SK-N-SH (cell line): ENCODE data around the gene PLA2G4C. TPM values are rescaled to one million over a fixed set of nuclear protein-coding genes. Genes with fewer than 3 reads are reported as not detected.

Experiments
- CTCF ChIA-PET: fragments of 300-600, 350-600 bp; formaldehyde crosslinking; extraction: SDS; loops from one replicate; lab custom pipeline; 2021; lab: Yijun Ruan, JAX
- POLR2A ChIA-PET: fragments of 350-600 bp; sonication (Branson Sonifier 250); formaldehyde crosslinking; extraction: SDS; loops from one replicate; lab custom pipeline; 2020; ENCODE audit warnings: antibody characterized with exemption, inconsistent platforms; lab: Yijun Ruan, JAX
- DNase-seq: peaks from one replicate; pipeline ENCODE4 v3.0.0; 2012
- H2AFZ ChIP-seq: fragments of 200-600 bp; sonication (generic); 2 replicates; pipeline ENCODE4 v1.8.1; 2016; ENCODE audit warnings: antibody characterized with exemption, mild to moderate bottlenecking, low read depth
- H3F3A ChIP-seq: fragments of 200-600 bp; sonication (generic); replicated peaks from 2 replicates; pipeline ENCODE3; 2016; ENCODE audit warnings: antibody characterized with exemption, mild to moderate bottlenecking; ENCODE audit not compliant: insufficient read depth
- H3K27ac ChIP-seq, 2 experiments: fragments of 200-500 bp in 1 of 2; fragments of 200-600 bp in 1 of 2; sonication (Bioruptor generic) in 1 of 2; sonication (generic), shearing (Covaris generic) in 1 of 2; 2 replicates each; pipeline versions ENCODE4 v1.5.1 to v1.6.1; 2014 to 2016; ENCODE audit warnings: low read depth in 2 of 2, inconsistent platforms in 1 of 2, low read length in 1 of 2, mild to moderate bottlenecking in 1 of 2, mixed read lengths in 1 of 2
- H3K27me3 ChIP-seq: fragments of 200-600 bp; sonication (generic), shearing (Covaris generic); 2 replicates; pipeline ENCODE4 v1.6.1; 2016; ENCODE audit warnings: mixed run types; ENCODE audit not compliant: insufficient read depth
- H3K36me3 ChIP-seq, 2 experiments: fragments of 200-500 bp in 1 of 2; fragments of 200-600 bp in 1 of 2; sonication (Bioruptor generic) in 1 of 2; sonication (generic) in 1 of 2; replicated peaks in 1 of 2; 2 replicates each; pipeline versions ENCODE3 to v1.5.1; 2014 to 2016; ENCODE audit warnings: low read length in 1 of 2, mild to moderate bottlenecking in 1 of 2; ENCODE audit not compliant: insufficient read depth in 2 of 2, control insufficient read depth in 1 of 2
- H3K4me1 ChIP-seq, 2 experiments: fragments of 200-500 bp in 1 of 2; fragments of 200-600 bp in 1 of 2; sonication (Bioruptor generic) in 1 of 2; sonication (generic), shearing (Covaris generic) in 1 of 2; 2 replicates each; pipeline versions ENCODE4 v1.5.1 to v1.6.1; 2014 to 2016; ENCODE audit warnings: low read depth in 1 of 2, low read length in 1 of 2, mixed run types in 1 of 2; ENCODE audit not compliant: insufficient read depth in 2 of 2, control insufficient read depth in 1 of 2
- H3K4me2 ChIP-seq: fragments of 200-600 bp; sonication (generic), shearing (Covaris generic); 2 replicates; pipeline ENCODE4 v1.6.1; 2017; ENCODE audit warnings: mixed run types
- H3K4me3 ChIP-seq, 2 experiments: fragments of 200-500 bp in 1 of 2; fragments of 200-600 bp in 1 of 2; sonication (Bioruptor generic) in 1 of 2; sonication (generic), shearing (Covaris generic) in 1 of 2; 2 replicates each; pipeline versions ENCODE4 v1.5.1 to v1.8.1; 2014 to 2016; ENCODE audit warnings: low read depth in 2 of 2, inconsistent platforms in 1 of 2, low read length in 1 of 2, mild to moderate bottlenecking in 1 of 2, mixed read lengths in 1 of 2, moderate library complexity in 1 of 2
- H3K79me2 ChIP-seq: fragments of 200-600 bp; sonication (generic); 2 replicates; pipeline ENCODE4 v1.8.1; 2017; ENCODE audit warnings: mild to moderate bottlenecking; ENCODE audit not compliant: insufficient read depth
- H3K9ac ChIP-seq: fragments of 200-600 bp; sonication (generic); 2 replicates; pipeline ENCODE4 v1.6.1; 2017; ENCODE audit warnings: mixed run types
- H3K9me2 ChIP-seq: fragments of 200-600 bp; sonication (generic); 2 replicates; pipeline ENCODE4 v1.6.1; 2017; ENCODE audit warnings: mixed run types
- H3K9me3 ChIP-seq: fragments of 200-600 bp; sonication (generic); 2 replicates; pipeline ENCODE4 v1.6.1; 2017; ENCODE audit warnings: mixed run types, mild to moderate bottlenecking, moderate library complexity
- H4K20me1 ChIP-seq: fragments of 200-600 bp; sonication (generic); 2 replicates; pipeline ENCODE4 v1.6.1; 2017; ENCODE audit warnings: mild to moderate bottlenecking, mixed run types; ENCODE audit not compliant: insufficient read depth
- CHD2 ChIP-seq: fragments of 150-350 bp; IDR thresholded peaks from 2 replicates; pipeline ENCODE4 v1.6.1; 2018; ENCODE audit warnings: low read length; ENCODE audit not compliant: partially characterized antibody
- CTCF ChIP-seq: fragments of 200-600 bp; sonication (generic); IDR thresholded peaks from 2 replicates; pipeline ENCODE4 v1.6.1; 2017; ENCODE audit warnings: antibody characterized with exemption, mild to moderate bottlenecking, moderate library complexity
- ELF1 ChIP-seq: IDR thresholded peaks from 2 replicates; pipeline ENCODE4 v1.4.0; 2012
- GATA2 ChIP-seq: sonication (generic); formaldehyde crosslinking; IDR thresholded peaks from 2 replicates; pipeline ENCODE4 v1.5.0; 2020; ENCODE audit warnings: mild to moderate bottlenecking, missing genetic modification reagents
- MEF2A ChIP-seq: IDR thresholded peaks from 2 replicates; pipeline ENCODE4 v1.4.0; 2012; ENCODE audit warnings: low read depth, borderline replicate concordance
- PBX3 ChIP-seq: IDR thresholded peaks from 2 replicates; pipeline ENCODE4; 2012
- TAF1 ChIP-seq: IDR thresholded peaks from 2 replicates; pipeline ENCODE4 v1.6.1; 2012; ENCODE audit warnings: low read depth, mild to moderate bottlenecking, low read length, moderate library complexity, borderline replicate concordance
- TEAD4 ChIP-seq: IDR thresholded peaks from 2 replicates; pipeline ENCODE4 v1.4.0; 2012; ENCODE audit warnings: mild to moderate bottlenecking, borderline replicate concordance; ENCODE audit not compliant: insufficient read depth
- USF1 ChIP-seq: IDR thresholded peaks from 2 replicates; pipeline ENCODE4 v1.4.0; 2012; ENCODE audit warnings: low read depth, borderline replicate concordance
- WGBS: methylation state at CpG from one replicate; pipeline ENCODE4 v1.1.6; 2017; ENCODE audit warnings: low lambda C conversion rate; 5-methylcytosine and 5-hydroxymethylcytosine counted together
- polyA plus RNA-seq, 3 experiments: library from polyadenylated mRNA; depleted of rRNA; stranded (reverse); fragments of >200 nt; gene quantifications; 2 replicates each; pipeline ENCODE4 v1.2.3, GENCODE V29; 2012

PLA2G4C gene
- polyA plus RNA-seq, 1 of the 3 experiments (the other 2 are of a cell fraction): 6.1 TPM

GRCh38 chr19:48113190-48113917 lies 2.7 kb upstream of the PLA2G4C start:
- Histone ChIP-seq H4K20me1 (no peaks in the 10 kb centered on the region), H3K9me2 (no peaks in the 10 kb centered on the region), H3K27me3 (no peaks in the 10 kb centered on the region), H3K4me2 (no peak overlapping the region), H3K36me3 (peaks cover 0 to 2% of the 10 kb centered on the region in 2 experiments), H3F3A (peaks cover 9% of the 10 kb centered on the region), H2AFZ (no peak overlapping the region), H3K4me1 (no peaks in the 10 kb centered on the region; a peak in 1 of 4 replicates), H3K79me2 (no peaks in the 10 kb centered on the region), H3K4me3 (no peak overlapping the region), H3K27ac (no peak overlapping the region), H3K9ac (no peak overlapping the region), H3K9me3 (no peaks in the 10 kb centered on the region)
- ChIA-PET POLR2A (no interaction called here), CTCF (interaction anchor here (1.3 kb wide), 1 partner anchor 39 kb away, joined by 6 read pairs; no protein-coding TSS in a partner anchor)
- WGBS: 82% methylated on average over 8 of the region's 16 CpGs
- no peak for TF ChIP-seq MEF2A
- TF ChIP-seq TEAD4: no peak
- TF ChIP-seq CHD2: no peak
- TF ChIP-seq GATA2 (CRISPR knock-in tag): no peak
- TF ChIP-seq CTCF: no peak
- TF ChIP-seq PBX3: no peak
- no peak for TF ChIP-seq ELF1
- TF ChIP-seq USF1: no peak
- TF ChIP-seq TAF1: no peak
- DNase-seq: no peak

GRCh38 chr19:48111280-48111679 lies 663 bp upstream of the PLA2G4C start:
- peaks cover 12% of the 10 kb centered on the region for H3F3A ChIP-seq
- no peaks in the 10 kb centered on the region for H3K27me3 ChIP-seq
- H3K9me3 ChIP-seq: no peaks in the 10 kb centered on the region
- peak overlapping the region; percentile 88 to 90; a peak in 3 of 4 replicates for H3K27ac ChIP-seq
- no peaks in the 10 kb centered on the region for H4K20me1 ChIP-seq
- TF ChIP-seq GATA2 (CRISPR knock-in tag): no peak
- peak; percentile 72; the same call in 1 of the 2 replicates for TF ChIP-seq USF1
- TF ChIP-seq ELF1: no peak
- 84% methylated on average over 7 of the region's 7 CpGs for WGBS
- H3K9ac ChIP-seq: no peak overlapping the region; the same call in 1 of the 2 replicates
- H3K79me2 ChIP-seq: no peaks in the 10 kb centered on the region
- no peak overlapping the region for H2AFZ ChIP-seq
- H3K4me3 ChIP-seq: peak overlapping the region in 1 of 2 experiments; percentile 62; a peak in 1 of 4 replicates
- H3K36me3 ChIP-seq: peaks cover 0 to 2% of the 10 kb centered on the region in 2 experiments
- ChIA-PET CTCF (interaction anchor here (1.0 to 10.8 kb wide), 7 partner anchors 9 to 149 kb away, joined by 3 to 168 read pairs (median 6); no protein-coding TSS in a partner anchor), POLR2A (interaction anchor here (0.9 kb wide), 1 partner anchor 13 kb away, joined by 4 read pairs; no protein-coding TSS in a partner anchor)
- no peaks in the 10 kb centered on the region for H3K9me2 ChIP-seq
- no peak for DNase-seq
- no peaks in the 10 kb centered on the region; a peak in 1 of 4 replicates for H3K4me1 ChIP-seq
- H3K4me2 ChIP-seq: peak overlapping the region; percentile 77
